IPS-18c (cell line): Measurements from ENCODE around the gene ZDHHC7.
"Not testable (repeated sequence)": the region's sequence is repeated elsewhere in the genome, so short reads cannot be mapped to it uniquely, and the experiment has no call there.

Source experiments
- H3K4me3 ChIP-seq: 2 replicates; pipeline ENCODE4 v1.7.0; 2013; ENCODE audit warnings: low read depth, mild to moderate bottlenecking, low read length, moderate library complexity; ENCODE audit not compliant: insufficient read depth
- H3K9me3 ChIP-seq: one replicate; pipeline ENCODE4 v1.6.1; 2013; ENCODE audit warnings: mild to moderate bottlenecking, low read length, moderate library complexity; ENCODE audit not compliant: control insufficient read depth, insufficient read depth

The ZDHHC7 gene

DNA sequence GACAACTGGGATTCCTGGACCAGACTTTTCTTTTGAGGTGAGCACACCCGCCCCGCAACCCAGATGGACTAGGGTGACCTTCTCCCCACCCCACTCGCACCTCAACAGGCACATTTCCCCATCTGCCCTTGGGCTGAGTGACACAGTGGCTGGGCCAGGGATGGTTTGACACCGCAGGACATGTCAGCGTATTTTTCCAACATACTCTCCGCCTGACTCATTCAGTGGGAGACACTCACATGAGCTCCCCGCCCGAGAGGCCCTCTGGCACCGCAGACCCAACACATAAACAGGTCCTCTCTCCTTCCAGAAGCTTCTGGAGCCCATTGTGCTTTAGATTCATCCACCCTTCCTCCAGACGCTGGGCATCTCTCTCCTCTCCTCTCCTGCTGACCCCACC, 69.4 kb downstream of the ZDHHC7 start:
- Histone ChIP-seq H3K4me3 (no peak overlapping the region), H3K9me3 (no peaks in the 10 kb centered on the region)

DNA sequence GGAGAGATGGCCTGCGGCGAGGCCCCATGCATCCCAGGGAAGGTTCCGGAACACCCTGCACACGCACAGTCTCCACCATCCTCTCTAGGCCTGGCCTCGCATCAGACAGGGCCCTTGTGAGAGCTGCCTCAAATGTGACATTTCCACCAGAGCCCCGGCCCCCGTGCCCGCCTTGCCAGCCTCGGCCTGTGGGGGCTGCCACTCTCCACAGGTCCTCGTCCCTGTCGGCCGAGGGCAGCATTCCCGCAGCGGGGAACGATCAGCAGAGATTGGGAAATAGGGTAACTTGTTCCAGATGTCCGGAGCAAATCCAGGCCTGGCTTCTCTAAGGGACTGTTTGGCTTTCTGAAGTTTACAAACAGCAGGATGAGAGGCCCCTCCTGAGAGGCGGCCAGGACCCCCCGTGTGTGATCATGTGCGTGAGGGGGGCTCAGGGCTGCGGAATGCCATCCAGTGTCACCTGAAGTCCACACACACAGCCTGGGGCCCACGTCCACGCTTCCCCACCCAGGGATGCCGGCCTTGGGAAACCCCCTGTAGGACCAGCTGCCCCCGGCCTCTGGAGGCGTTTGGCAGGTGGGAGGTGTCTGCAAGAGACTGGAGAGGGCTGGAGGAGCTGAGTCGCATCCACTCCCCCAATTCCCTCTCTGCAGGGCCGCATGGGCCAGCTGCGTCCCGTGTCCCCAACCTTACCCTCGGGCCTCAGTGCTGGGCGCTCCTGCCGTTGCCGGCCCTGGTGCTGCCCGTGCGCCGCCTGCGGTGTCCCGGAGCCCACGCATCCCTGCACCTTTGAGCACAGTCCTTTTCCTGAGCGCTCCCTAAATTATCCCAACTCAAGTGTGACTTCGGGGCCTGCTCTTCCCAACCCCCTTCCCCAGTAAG, 70.4 kb downstream of the ZDHHC7 start:
- H3K9me3 ChIP-seq: no peaks in the 10 kb centered on the region

DNA sequence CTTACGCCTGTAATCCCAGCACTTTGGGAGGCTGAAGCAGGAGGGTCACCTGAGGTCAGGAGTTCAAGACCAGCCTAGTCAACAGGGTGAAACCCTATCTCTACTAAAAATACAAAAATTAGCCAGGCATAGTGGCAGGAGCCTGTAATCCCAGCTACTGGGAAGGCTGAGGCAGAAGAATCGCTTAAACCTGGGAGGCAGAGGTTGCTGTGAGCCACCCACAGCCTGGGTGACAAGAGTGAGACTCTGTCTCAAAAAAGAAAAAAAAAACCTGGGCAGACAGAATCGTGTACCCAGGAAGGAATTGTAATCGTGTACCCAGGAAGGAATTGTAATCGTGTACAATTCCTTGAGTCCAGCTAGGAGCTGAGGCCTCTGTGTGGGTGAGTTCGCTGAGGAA, 72.7 kb downstream of the ZDHHC7 start:
- H3K4me3 ChIP-seq, H3K9me3 ChIP-seq: not testable (repeated sequence)

More for the DNA sequence above, 70.4 kb downstream of the ZDHHC7 start:
- no peak overlapping the region for H3K4me3 ChIP-seq

DNA sequence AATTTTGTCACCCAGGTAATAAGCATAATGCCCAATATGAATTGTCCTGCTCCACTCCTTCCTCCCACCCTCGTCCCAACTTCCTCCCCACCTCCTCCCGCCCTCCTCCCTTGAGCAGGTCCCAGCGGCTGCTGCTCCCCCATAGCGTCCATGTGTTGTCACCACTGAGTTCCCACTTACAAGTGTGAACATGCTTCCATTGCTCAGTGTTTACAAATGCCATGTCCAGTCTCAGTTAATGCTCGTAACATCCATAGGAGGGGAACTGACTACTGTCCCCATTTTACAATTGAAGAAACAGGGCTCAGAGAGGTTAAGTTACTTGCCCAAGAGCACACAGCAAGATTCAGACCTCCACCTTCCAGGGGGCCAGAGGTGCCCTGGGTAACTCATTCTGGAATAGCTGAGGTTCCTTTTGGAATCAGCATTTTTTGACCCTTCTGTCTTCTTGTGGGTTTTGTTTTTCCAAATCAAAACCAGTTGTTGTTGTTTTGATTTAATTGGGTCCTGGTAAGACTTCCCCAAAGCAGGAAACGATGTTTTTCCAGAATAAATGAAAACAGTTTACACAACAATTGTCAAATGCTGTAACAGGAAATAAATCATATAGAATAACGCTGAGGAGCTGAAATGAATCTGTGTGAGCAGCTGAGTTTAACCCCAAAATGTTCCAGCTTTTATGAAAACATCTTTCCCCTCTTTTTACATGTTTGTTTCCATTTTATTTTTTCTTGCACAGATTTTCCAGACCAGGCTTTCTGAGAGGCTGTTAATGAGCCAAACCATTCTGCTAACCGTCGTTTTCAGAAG, 73.9 kb downstream of the ZDHHC7 start:
- Histone ChIP-seq H3K4me3 (no peak overlapping the region), H3K9me3 (no peaks in the 10 kb centered on the region)

DNA sequence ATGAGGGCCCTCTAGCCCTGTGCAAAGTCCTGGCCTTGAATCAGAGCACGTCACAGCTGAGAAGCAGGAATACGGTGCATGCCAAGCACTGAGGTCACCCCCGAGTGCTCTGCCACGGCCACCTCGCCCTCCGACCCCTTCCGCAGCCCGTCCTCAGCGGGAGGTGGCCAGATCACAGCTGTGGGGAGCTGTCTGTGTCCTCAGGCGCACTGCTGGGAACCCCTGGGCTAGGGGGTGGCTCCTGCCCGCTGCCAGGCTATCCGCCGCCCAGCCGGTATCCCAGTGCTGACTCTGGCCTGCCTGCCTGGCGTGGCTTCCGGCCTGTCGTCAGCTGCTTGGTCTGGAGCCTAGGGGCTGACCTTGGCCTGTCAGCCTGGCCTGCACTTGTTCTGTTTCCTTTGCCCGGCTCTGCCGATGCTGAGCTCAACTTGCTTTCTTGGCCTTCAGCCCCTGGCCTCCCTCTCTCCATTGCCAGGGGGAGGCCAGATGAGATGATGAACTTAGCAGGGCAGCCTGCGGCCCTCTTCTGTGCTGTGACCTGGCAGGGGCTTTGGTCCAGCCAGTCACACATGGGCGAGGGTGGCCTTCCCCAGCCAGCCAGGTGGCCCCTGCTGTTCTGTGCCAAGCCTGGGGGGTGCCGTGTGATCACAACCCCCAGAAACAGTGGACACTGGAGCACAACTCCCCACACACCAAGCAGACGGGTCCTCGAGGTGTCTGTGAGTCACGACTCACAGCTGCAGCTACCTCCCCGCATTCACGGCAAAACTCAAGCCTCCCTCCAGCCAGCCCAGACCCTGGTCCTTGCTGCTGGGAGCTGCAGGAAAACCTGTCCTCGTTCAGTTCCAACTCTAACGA, 77.3 kb downstream of the ZDHHC7 start:
- no peak overlapping the region for H3K4me3 ChIP-seq
- H3K9me3 ChIP-seq: no peaks in the 10 kb centered on the region

DNA sequence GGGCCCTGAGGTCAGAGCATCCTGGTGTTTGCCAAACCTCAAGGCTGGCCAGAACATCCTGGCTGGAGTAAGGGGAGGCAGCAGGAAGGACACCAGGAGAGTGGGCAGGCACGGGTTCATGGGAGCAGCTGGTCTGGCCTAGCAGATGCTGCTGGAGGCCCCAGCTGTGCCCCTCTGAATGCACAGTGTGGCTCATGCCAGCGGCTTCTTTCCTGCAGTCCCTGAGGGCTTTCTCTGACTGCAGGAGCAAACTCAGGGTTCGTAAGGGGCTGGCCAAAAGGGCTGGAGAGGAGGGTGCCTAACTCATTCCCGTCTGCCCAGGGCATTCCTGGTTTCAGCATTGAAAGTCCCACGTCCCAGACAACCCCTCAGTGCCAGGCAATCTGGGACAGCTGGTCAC, 78.7 kb downstream of the ZDHHC7 start:
- Histone ChIP-seq H3K4me3 (no peak overlapping the region), H3K9me3 (no peaks in the 10 kb centered on the region)

DNA sequence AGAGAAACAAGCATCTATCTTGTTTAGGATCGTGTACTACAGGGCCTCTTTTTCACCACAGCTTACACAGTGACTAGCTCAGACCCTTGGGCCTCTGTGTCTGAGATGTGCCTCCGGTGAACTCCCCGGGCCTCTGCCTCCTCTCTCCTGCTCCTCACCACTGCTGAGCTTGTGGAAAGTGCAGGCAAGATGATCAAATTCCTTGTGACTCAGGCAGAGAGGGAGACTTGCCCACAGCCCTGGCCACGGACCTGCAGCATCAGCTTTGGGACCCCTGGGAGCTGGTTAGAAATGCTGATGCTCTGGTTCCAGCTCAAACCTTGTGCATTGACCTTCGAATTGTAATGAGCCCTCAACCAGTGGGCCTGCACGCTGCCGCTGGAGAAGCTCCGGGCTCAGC, 79.8 kb downstream of the ZDHHC7 start:
- Histone ChIP-seq H3K9me3 (no peaks in the 10 kb centered on the region), H3K4me3 (no peak overlapping the region)

DNA sequence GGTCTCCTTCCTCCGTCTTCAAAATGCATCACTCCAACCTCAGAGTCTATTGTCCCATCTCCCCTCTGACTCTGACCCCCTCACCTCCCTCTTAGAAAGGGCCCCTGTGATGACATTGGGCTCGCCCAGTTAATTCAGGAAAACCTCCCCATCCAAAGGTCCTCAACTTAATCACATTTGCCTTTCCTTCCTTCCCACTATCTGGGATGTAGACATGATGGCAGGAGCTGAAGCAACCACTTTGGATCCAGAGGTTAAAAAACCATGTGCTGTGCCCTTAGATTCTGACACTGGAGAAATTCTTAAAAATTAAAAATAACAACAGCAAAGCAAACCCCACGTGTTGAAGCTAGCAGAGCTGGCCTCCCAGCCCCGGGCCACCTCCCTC, 80.2 kb downstream of the ZDHHC7 start:
- Histone ChIP-seq H3K9me3 (no peaks in the 10 kb centered on the region), H3K4me3 (no peak overlapping the region)

DNA sequence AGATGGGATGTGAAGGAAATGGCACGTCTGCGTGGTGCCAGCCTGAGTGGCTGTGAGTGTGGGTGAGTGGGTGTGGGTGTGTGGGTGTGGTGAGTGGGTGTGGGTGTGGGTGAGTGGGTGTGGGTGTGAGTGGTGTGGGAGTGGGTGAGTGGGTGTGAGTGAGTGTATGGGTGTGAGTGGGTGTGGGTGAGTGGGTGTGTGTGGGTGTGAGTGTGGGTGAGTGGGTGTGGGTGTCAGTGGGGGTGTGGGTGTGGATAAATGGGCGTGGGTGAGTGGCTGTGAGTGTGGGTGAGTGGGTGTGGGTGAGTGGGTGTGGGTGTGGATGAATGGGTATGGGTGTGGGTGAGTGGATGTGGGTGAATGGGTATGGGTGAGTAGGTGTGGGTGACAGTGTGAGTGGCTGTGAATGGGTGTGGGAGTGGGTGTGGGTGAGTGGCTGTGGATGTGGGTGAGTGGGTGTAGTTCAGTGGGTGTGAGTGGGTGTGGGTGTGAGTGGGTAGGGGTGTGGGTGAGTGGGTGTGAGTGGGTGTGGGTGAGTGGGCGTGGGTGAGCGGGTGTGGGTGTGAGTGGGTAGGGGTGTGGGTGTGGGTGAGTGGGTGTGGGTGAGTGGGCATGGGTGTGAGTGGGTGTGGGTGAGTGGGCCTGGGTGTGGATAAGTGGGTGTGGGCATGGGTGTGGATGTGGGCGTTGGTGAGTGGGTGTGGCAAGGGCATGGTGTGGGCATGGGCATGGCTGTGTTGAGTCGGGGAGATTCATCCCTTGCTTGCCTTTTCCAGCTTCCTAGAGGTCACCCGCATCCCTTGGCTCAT, 80.8 kb downstream of the ZDHHC7 start:
- Histone ChIP-seq H3K9me3 (no peaks in the 10 kb centered on the region), H3K4me3 (no peak overlapping the region)

DNA sequence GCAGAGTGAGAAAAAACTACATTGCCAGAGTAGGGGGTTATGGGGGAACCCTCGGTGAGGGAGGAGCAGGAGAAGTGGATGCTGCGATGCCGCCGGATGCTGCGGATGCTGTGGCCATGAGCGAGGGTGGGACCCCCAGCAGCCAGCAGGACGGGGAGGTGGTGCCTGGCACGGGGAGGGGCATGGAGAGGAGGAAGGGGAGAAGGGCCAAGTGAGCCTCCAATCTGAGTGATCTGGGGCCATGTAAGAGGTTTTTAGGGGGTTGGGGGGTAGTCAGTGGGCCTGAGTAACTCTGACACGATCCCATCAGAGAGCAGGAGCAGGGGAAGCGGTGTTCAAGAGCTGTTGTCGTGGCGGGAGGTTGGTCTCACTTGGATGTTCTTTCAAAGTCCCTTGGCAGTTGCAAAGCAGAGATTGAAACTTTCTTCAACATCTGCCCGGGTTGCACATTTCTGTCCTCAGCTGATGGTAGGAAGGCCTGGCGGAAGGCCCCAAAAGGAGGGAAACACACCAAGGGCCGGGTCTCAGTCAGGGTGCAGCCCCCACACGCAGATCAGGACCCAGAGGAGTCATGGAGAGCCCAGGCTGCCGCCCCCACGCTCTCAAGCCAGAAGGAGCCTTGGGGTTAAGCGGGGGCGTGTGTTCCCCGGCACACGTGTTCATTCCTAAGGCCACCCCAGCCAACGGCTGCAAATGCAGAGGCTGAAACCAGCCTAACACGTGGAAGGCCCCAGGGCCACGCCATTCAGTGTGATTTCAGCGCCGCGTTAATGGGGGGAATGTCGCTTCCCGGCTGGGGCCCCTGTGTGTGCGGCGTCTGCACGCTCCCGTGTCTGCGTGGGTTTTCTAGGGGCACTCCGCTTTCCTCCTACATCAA, 81.7 kb downstream of the ZDHHC7 start:
- Histone ChIP-seq H3K9me3 (no peaks in the 10 kb centered on the region), H3K4me3 (no peak overlapping the region)

DNA sequence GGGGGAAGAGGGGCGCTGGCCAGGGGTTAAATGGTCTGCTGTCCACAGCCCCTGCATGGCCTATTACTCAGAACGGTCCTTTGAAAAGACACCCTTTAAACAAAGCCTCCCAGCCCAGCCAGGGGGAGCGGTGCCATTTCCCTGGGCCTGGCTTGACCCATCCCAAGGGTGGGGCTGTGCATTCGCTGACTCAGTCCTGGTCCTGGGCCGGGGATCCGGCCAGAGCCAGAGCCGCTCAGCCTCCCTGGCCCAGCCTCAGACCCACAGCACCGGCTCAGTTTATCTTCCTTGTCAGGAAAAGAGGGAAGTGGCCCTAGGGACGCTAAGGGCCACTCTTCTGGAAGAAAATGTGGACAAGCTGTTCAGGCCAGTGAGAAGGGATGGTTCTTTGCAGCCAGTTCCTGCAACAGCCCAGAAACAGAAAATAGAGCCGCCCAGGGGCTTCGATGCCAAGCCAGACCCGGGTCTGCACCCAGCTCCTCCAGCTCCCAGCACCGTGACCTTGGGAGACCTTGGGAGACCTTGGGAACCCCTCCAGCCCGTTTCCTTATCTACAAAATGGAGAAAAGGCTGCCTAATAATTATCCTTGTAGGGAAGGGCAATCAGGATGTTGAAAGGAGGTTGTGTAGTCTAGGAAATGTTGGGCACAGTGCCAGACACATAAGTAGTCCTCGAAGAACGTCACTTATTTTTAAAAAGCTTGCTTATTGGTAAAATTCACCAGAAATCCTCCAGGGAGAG, 82.5 kb downstream of the ZDHHC7 start:
- no peaks in the 10 kb centered on the region for H3K9me3 ChIP-seq
- H3K4me3 ChIP-seq: no peak overlapping the region

DNA sequence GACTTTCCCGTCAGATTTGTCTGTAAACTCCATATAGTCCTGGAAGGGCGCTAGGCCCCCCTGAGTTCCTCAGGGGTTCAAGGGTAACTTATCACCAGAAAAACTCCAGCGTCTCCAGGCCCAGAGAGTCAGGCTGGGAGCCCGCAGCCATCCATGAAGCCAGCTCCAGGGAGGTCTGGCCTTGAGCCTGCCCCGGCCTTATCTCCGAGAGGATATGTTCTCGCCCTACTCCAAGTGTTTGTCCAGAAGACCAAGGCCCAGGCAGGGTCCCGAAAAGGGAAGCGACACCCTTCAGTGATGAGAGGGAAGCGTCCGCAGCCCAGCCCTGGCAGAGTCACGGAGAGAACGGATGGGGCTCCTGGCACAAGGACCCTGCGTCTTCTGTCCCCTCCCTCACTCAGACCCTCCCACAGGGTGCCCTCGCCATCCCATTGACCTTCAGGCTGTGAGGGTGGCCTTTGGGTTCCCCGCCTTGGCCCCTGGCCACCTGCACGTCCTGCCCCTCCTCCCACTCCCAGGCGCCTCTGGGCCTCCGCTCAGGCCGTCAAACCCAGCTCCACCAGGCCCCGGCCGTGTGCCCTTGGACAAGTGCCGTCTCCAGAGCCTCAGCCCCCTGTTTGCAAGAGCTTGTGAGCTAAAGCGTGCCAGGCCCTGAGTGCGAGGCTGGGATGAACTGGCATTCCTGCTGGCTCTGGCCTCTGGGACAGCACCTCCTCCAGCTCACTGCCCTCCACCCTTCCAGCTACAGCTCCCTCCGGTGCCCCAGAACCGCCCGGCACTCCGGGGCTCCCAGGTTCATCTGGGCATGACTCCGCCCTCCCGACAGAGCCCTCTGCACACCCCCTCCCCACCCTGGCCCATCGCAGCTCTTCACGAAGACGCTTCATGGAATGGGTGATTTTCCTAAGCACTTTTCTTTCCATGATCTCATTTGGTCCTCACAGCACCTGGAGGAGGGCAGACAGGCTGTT, 83.4 kb downstream of the ZDHHC7 start:
- no peaks in the 10 kb centered on the region for H3K9me3 ChIP-seq
- H3K4me3 ChIP-seq: no peak overlapping the region

DNA sequence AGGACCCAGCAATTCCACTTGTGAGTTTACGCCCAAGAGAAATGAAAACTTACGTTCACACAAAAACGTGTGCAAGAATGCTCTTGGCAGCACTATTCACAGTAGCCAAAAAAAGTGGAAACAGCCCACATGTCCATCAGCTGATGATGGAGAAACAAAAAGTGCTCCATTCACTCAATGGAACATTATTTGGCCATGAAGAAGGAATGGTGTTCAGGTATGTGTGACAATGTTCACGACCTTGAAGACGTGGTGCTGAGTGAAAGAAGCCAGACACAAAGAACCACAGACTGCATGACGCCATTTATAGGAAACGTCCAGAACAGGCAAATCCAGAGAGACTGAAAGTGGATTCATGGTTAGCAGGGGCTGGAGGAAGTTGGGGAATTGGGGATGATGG, 84.9 kb downstream of the ZDHHC7 start:
- Histone ChIP-seq H3K9me3 (no peaks in the 10 kb centered on the region), H3K4me3 (no peak overlapping the region)

DNA sequence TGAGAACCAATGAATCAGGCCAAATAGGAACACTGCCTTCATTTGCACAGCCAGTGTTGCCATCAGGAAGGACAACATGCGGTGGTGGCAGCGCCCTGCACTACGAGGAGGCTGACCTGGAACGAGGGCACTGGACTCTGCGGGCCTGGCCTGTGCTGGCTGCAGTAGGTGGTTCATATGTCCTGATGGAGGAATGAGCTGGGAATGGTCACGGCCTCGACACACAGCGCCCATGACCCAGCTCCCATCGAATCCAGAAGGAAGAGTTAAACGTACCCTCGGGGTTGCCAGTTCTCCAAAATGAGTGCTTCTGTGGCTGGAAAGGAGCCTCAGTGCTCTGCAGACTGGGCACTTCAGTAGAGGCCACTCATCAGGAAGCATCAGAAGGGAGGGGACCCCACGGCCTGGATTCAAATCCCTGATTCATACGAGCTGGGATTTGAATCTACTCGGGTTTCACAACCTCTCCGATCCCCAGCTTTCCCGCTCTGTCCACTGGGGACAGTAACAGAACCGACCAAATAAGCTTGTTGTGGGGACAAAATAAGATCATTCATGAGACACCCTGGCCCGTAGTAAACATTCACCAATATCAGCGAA, 85.5 kb downstream of the ZDHHC7 start:
- H3K9me3 ChIP-seq: no peaks in the 10 kb centered on the region

More for the DNA sequence above, 85.5 kb downstream of the ZDHHC7 start:
- no peak overlapping the region for H3K4me3 ChIP-seq
